Caco-2 (cell line): Measurements from ENCODE around the gene NUBPL. TPM values are rescaled to one million over a fixed set of nuclear protein-coding genes. Genes with fewer than 3 reads are reported as not detected.

Experiments used
- BruUV-seq: library from RNA; stranded (reverse); fragments of 400-500 nt; replicated peaks from 2 replicates; lab custom pipeline; 2021; lab: Mats Ljungman, UMichigan
- CTCF ChIA-PET: fragments of 300-600 bp; sonication (Branson Sonifier 250); formaldehyde crosslinking; loops from one replicate; lab custom pipeline; 2022; ENCODE audit warnings: antibody characterized with exemption; lab: Charles Lee
- POLR2A ChIA-PET: fragments of 300-600 bp; sonication (Branson Sonifier 250); formaldehyde crosslinking; loops from one replicate; lab custom pipeline; 2022; ENCODE audit warnings: antibody characterized with exemption; lab: Charles Lee
- DNase-seq, 2 experiments: peaks; one replicate each; pipeline versions ENCODE4 v3.0.0 to v3.0.0-alpha.2; 2020 to 2022
- H3K27me3 ChIP-seq: replicated peaks from 2 replicates; pipeline ENCODE4 v1.6.0; 2011; ENCODE audit warnings: low read length; ENCODE audit not compliant: control insufficient read depth, insufficient read depth
- H3K36me3 ChIP-seq: 2 replicates; pipeline ENCODE4 v1.5.1; 2011; ENCODE audit warnings: low read length; ENCODE audit not compliant: control insufficient read depth, insufficient read depth
- H3K4me1 ChIP-seq: fragments of 250-450 bp; sonication (Bioruptor Pico); 2 replicates; pipeline ENCODE4 v1.5.1; 2020; ENCODE audit warnings: mild to moderate bottlenecking
- H3K4me3 ChIP-seq: 2 replicates; pipeline ENCODE4 v1.5.1; 2011; ENCODE audit warnings: low read depth, mild to moderate bottlenecking, control low read depth, low read length
- H3K9me3 ChIP-seq: fragments of 250-450 bp; sonication (Bioruptor Pico); 2 replicates; pipeline ENCODE4 v1.5.1; 2020; ENCODE audit warnings: mild to moderate bottlenecking, moderate library complexity
- H3K27ac Mint-ChIP-seq: one replicate; pipeline ENCODE4 v1.8.0; 2022; ENCODE audit warnings: mixed read lengths; ENCODE audit not compliant: unreplicated experiment
- H3K27me3 Mint-ChIP-seq: one replicate; pipeline ENCODE4 v1.8.0; 2022; ENCODE audit warnings: mixed read lengths; ENCODE audit not compliant: insufficient read depth, unreplicated experiment
- H3K36me3 Mint-ChIP-seq: one replicate; pipeline ENCODE4 v1.8.0; 2022; ENCODE audit warnings: mild to moderate bottlenecking, mixed read lengths; ENCODE audit not compliant: insufficient read depth, unreplicated experiment
- H3K4me1 Mint-ChIP-seq: one replicate; pipeline ENCODE4 v1.8.0; 2022; ENCODE audit warnings: low read depth, mixed read lengths; ENCODE audit not compliant: unreplicated experiment
- H3K4me3 Mint-ChIP-seq: one replicate; pipeline ENCODE4 v1.8.0; 2022; ENCODE audit warnings: mild to moderate bottlenecking, moderate library complexity, mixed read lengths; ENCODE audit not compliant: unreplicated experiment
- H3K9me3 Mint-ChIP-seq: one replicate; pipeline ENCODE4 v1.8.0; 2022; ENCODE audit warnings: mixed read lengths; ENCODE audit not compliant: unreplicated experiment
- CTCF ChIP-seq, 2 experiments: fragments of 200-600 bp in 1 of 2; IDR thresholded peaks; 1 replicate in 1 of 2; 2 replicates in 1 of 2; pipeline versions ENCODE4 v1.5.1 to v1.8.0; 2011 to 2022; ENCODE audit warnings: antibody characterized with exemption in 1 of 2, control low read depth in 1 of 2, inconsistent platforms in 1 of 2, low read depth in 1 of 2, low read length in 1 of 2, mild to moderate bottlenecking in 1 of 2, moderate library complexity in 1 of 2; ENCODE audit not compliant: insufficient read depth in 1 of 2, severe bottlenecking in 1 of 2, unreplicated experiment in 1 of 2
- intact Hi-C: fragments of 100-400 bp; cut with micrococcal nuclease; formaldehyde crosslinking; loops from one replicate; pipeline ENCODE4 v1.10.0; 2022; ENCODE audit not compliant: unreplicated experiment
- total RNA-seq: library from RNA; stranded (reverse); gene quantifications from 2 replicates; pipeline ENCODE4 v1.2.3, GENCODE V29; 2022

The NUBPL gene
- total RNA-seq, 1 experiment from 2014 or later: 13.9 TPM

DNA sequence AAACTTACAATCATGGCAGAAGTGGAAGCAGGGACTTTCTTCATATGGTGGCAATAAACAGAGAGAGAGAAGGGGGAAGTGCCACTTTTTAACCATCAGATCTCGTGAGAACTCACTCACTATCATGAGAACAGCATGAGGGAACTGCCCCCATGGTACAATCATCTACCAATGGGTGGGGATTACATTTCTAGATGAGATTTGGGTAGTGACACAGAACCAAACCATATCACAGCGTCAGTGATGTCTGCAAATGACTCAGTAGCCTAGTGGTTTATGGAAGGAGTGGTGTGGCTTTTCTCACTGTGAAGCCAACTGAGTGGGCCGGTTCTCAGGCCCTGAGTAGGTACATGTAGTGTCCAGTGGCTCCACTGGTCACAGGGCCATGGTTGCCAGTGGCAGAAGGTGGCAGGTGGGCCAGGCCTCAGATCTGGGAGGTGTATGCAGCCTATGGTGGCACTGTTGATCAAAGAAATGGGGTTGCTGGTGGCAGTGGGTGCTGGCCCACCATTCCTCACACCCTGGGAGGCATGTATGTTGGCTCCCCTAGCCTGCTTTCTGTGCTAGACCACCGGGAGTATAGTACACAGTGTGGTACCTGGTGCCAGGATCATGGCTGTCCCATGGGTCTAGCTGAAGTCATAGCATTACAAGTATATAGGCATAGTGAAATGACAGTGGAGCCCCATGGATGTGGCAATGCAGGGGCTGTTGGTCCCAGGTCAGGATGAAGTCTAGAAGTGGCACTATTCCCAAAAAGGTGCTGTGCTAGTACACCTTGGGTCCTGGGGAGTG, 191.9 kb downstream of the NUBPL start:
- Mint-ChIP-seq H3K4me3 (no peak overlapping the region), H3K27ac (no peak overlapping the region), H3K36me3 (no peaks in the 10 kb centered on the region), H3K9me3 (peaks cover 30% of the 10 kb centered on the region), H3K27me3 (no peaks in the 10 kb centered on the region), H3K4me1 (no peaks in the 10 kb centered on the region)
- Histone ChIP-seq H3K4me3 (no peak overlapping the region), H3K36me3 (no peaks in the 10 kb centered on the region), H3K4me1 (no peaks in the 10 kb centered on the region), H3K9me3 (0 out of 2 replicates have a peak, but pooled peaks cover 4% of the 10 kb centered on the region), H3K27me3 (no peaks in the 10 kb centered on the region)
- no peak for TF ChIP-seq CTCF (IDR thresholded peaks at IDR 0.05; ENCODE audit: insufficient read depth in 1 of 2, low read depth in 1 of 2, low read length in 1 of 2, severe bottlenecking in 1 of 2, unreplicated experiment in 1 of 2)
- ChIA-PET CTCF (no interaction called here), POLR2A (no interaction called here)
- intact Hi-C loops: no loop called here
- BruUV-seq: no TSS peak
- DNase-seq: no peak

DNA sequence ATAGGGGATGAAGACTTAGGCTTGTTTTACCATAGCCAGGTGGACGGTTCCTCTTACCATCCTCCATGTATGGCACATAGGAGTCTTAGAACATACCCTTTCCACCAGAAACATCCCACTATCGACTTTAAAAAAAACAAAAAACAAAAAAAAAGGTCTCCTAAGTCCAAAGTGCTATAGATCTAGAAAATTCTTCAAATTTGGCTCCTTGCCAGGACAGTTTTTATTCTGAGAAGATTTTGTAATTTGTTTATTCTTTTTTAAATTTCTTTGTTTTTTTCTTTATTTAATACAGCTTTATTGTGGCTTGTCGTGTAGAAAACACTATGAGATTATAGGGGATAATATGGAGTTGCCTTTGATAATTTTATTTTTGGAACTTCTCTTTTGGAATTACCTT, 197.7 kb downstream of the NUBPL start:
- CTCF ChIA-PET: no interaction called here
- H3K4me1 Mint-ChIP-seq: no peaks in the 10 kb centered on the region
- no peak overlapping the region for H3K4me3 ChIP-seq

GRCh38 chr14:31760277-31760676, 199.1 kb downstream of the NUBPL start:
- POLR2A ChIA-PET: no interaction called here
- no peaks in the 10 kb centered on the region for H3K27me3 Mint-ChIP-seq

More for the DNA sequence above, 197.7 kb downstream of the NUBPL start:
- H3K27me3 ChIP-seq: no peaks in the 10 kb centered on the region
- no peak overlapping the region for H3K27ac Mint-ChIP-seq
- no peak overlapping the region for H3K4me3 Mint-ChIP-seq
- H3K27me3 Mint-ChIP-seq: no peaks in the 10 kb centered on the region
- H3K9me3 ChIP-seq: no peaks in the 10 kb centered on the region
- BruUV-seq: no TSS peak
- no peaks in the 10 kb centered on the region for H3K4me1 ChIP-seq
- intact Hi-C loops: no loop called here
- no peak for DNase-seq
- no peaks in the 10 kb centered on the region for H3K9me3 Mint-ChIP-seq
- H3K36me3 ChIP-seq: no peaks in the 10 kb centered on the region
- no peaks in the 10 kb centered on the region for H3K36me3 Mint-ChIP-seq
- POLR2A ChIA-PET: no interaction called here
- TF ChIP-seq CTCF (IDR thresholded peaks at IDR 0.05; ENCODE audit: insufficient read depth in 1 of 2, low read depth in 1 of 2, low read length in 1 of 2, severe bottlenecking in 1 of 2, unreplicated experiment in 1 of 2): no peak

More at GRCh38 chr14:31760277-31760676, 199.1 kb downstream of the NUBPL start:
- Histone ChIP-seq H3K4me3 (no peak overlapping the region), H3K36me3 (no peaks in the 10 kb centered on the region), H3K9me3 (no peaks in the 10 kb centered on the region), H3K27me3 (no peaks in the 10 kb centered on the region), H3K4me1 (no peaks in the 10 kb centered on the region)
- no peaks in the 10 kb centered on the region for H3K4me1 Mint-ChIP-seq
- H3K4me3 Mint-ChIP-seq: no peak overlapping the region
- no peak for TF ChIP-seq CTCF (IDR thresholded peaks at IDR 0.05; ENCODE audit: insufficient read depth in 1 of 2, low read depth in 1 of 2, low read length in 1 of 2, severe bottlenecking in 1 of 2, unreplicated experiment in 1 of 2)
- intact Hi-C loops: no loop called here
- H3K36me3 Mint-ChIP-seq: no peaks in the 10 kb centered on the region
- H3K27ac Mint-ChIP-seq: no peak overlapping the region
- CTCF ChIA-PET: no interaction called here
- DNase-seq: no peak
- H3K9me3 Mint-ChIP-seq: no peaks in the 10 kb centered on the region
- BruUV-seq: no TSS peak
